Cardiac muscle cell (in vitro differentiated cells and primary cell): ENCODE results near the gene MTRF1L. TPM values are rescaled to one million over a fixed set of nuclear protein-coding genes. Genes with fewer than 3 reads are reported as not detected.
A peak's percentile ranks its signal among the peaks of the same experiment; 100 is the strongest.

Source experiments
- DNase-seq, 2 donors: peaks; one replicate each; pipeline versions ENCODE4 v3.0.0 to v3.0.0-alpha.2; 2010 to 2017; ENCODE audit warnings: low read depth in 1 of 2, low spot score in 1 of 2
- H3K27ac ChIP-seq: fragments of 200-600 bp; sonication (generic); 2 replicates; pipeline ENCODE4 v1.5.1; 2016
- H3K27me3 ChIP-seq: fragments of 200-600 bp; sonication (generic); 2 replicates; pipeline ENCODE4 v1.6.0; 2016; ENCODE audit warnings: control low read depth
- H3K36me3 ChIP-seq: fragments of 200-600 bp; sonication (generic); 2 replicates; pipeline ENCODE4 v1.5.1; 2016; ENCODE audit warnings: control low read depth
- H3K4me1 ChIP-seq: fragments of 200-600 bp; sonication (generic); 2 replicates; pipeline ENCODE4 v1.8.1; 2017; ENCODE audit warnings: low read depth, mild to moderate bottlenecking, mixed run types
- H3K4me3 ChIP-seq: fragments of 200-600 bp; sonication (generic); 2 replicates; pipeline ENCODE4 v1.5.1; 2016; ENCODE audit warnings: mild to moderate bottlenecking
- H3K9me3 ChIP-seq: fragments of 200-600 bp; sonication (generic); 2 replicates; pipeline ENCODE4 v1.5.1; 2017; ENCODE audit warnings: low read depth, mild to moderate bottlenecking, control low read depth
- CTCF ChIP-seq: IDR thresholded peaks from 2 replicates; pipeline ENCODE4 v1.5.1; 2012; ENCODE audit warnings: low read depth, mild to moderate bottlenecking, low read length
- polyA plus RNA-seq: library from polyadenylated mRNA; unstranded; fragments of >200 nt; fragmentation: Nextera tagmentation; extraction: Ambion mirVana; gene quantifications from 2 replicates; pipeline ENCODE4 v1.2.1, GENCODE V29; 2016
- total RNA-seq: library from RNA; depleted of rRNA; stranded (reverse); fragments of >200 nt; gene quantifications from 2 replicates; pipeline ENCODE4 v1.2.3, GENCODE V29; 2016

The MTRF1L gene
- total and polyA plus RNA-seq, 2 experiments from 2014 or later, result 20.0 to 26.0 TPM

GRCh38 chr6:152982904-152983636 is 19.4 kb downstream of the MTRF1L start, which contains the start of gene FBXO5:
Gene FBXO5 (minus strand): TSS chr6:152983041. CDS start chr6:152982959, 82 bp downstream.
- Histone ChIP-seq H3K9me3 (no peaks in the 10 kb centered on the region), H3K4me1 (peaks cover 17% of the 10 kb centered on the region), H3K27ac (peak within 1 kb of the TSS; percentile 88), H3K27me3 (no peaks in the 10 kb centered on the region), H3K36me3 (no peaks in the 10 kb centered on the region), H3K4me3 (peak within 1 kb of the TSS; percentile 88)
- DNase-seq, result peak; percentile 98 to 99
- TF ChIP-seq CTCF, result no peak

DNA sequence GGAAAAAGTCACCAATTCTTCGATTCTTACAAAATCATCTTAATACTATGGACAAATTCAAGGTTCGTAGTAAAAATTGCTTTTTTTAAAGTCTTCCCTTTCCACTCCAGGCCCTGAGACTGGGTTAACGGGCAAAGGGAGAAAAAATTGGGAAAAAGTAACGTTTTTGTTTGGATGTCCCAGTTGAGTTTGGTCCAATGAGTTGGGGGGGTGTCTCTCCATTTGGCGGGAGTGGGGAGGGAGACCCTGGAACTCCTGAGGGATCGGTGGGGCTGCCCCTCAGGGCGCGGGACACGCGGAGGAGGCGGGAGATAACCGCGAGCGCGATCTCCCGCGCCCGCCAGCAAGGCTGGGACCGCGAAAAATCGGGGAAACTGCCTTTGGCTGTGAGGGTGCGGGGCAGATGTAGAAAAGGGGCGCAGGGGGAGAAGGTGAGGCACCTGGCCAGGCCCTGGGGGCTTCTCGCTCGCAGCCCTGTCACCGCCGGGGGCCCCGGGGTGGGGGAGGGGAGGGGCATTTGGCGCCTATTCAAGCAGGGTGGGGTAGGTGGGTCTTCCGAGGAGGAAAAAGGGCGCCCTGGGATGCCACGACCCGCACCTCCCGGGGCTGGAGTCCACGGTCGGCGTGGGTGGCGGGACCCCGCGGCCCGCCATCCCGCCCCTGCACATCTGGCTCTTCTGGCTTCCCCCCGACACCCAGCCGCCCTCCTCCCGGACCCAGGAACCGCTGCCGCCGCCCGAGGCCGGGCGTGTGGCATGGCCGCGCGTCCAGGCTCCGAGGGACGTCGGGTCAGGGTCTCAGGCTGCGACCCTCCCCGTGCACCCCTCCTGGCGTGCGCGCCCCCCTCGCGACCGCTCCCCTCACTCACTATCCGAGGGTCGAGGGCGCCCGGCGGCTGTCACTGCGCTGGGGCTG is 20.3 kb downstream of the MTRF1L start:
- DNase-seq, result no peak
- H3K27ac ChIP-seq, result no peak overlapping the region
- TF ChIP-seq CTCF, result no peak

GRCh38 chr6:152981219-152981618 is 21.3 kb downstream of the MTRF1L start:
- no peaks in the 10 kb centered on the region for H3K36me3 ChIP-seq
- peak overlapping the region; percentile 88 for H3K4me3 ChIP-seq
- H3K27me3 ChIP-seq, result no peaks in the 10 kb centered on the region
- TF ChIP-seq CTCF, result no peak
- no peaks in the 10 kb centered on the region for H3K9me3 ChIP-seq
- H3K4me1 ChIP-seq, result peaks cover 17% of the 10 kb centered on the region
- no peak for DNase-seq
- H3K27ac ChIP-seq, result no peak overlapping the region

More for the DNA sequence above, 20.3 kb downstream of the MTRF1L start:
- no peaks in the 10 kb centered on the region for H3K27me3 ChIP-seq
- no peaks in the 10 kb centered on the region for H3K36me3 ChIP-seq
- no peaks in the 10 kb centered on the region for H3K9me3 ChIP-seq
- peak overlapping the region; percentile 88 for H3K4me3 ChIP-seq
- H3K4me1 ChIP-seq, result peaks cover 17% of the 10 kb centered on the region

GRCh38 chr6:152980656-152981055 is 21.9 kb downstream of the MTRF1L start:
- H3K9me3 ChIP-seq, result no peaks in the 10 kb centered on the region
- no peak for DNase-seq
- H3K27me3 ChIP-seq, result no peaks in the 10 kb centered on the region
- no peak overlapping the region for H3K27ac ChIP-seq
- peaks cover 17% of the 10 kb centered on the region for H3K4me1 ChIP-seq
- H3K4me3 ChIP-seq, result peak overlapping the region; percentile 88
- TF ChIP-seq CTCF, result no peak
- no peaks in the 10 kb centered on the region for H3K36me3 ChIP-seq

DNA sequence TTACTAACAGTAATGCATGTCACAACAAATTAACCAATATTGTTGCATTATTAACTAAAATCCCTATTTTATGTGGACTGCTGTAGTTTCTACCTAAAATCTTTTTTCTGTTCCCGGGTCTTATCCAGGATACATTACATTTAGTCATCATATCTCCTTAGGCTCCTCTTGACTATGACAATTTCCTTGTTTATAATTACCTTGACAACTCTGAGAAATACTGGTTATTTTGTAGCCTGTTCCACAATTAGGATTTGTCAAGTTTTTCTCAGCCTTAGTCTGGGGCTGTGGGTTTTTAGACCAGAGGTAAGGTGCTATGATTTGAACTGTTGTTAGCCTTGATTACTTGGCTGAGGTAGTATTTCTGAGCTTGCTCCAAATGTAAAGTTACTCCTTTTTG is 23.4 kb downstream of the MTRF1L start:
- Histone ChIP-seq H3K9me3 (no peaks in the 10 kb centered on the region), H3K4me3 (no peak overlapping the region), H3K27me3 (no peaks in the 10 kb centered on the region), H3K27ac (no peak overlapping the region), H3K36me3 (peaks cover 13% of the 10 kb centered on the region), H3K4me1 (peaks cover 17% of the 10 kb centered on the region)
- TF ChIP-seq CTCF, result no peak
- no peak for DNase-seq
